Endothelial cell (in vitro differentiated cells): ENCODE results near the gene WWC1. TPM values are rescaled to one million over a fixed set of nuclear protein-coding genes. Genes with fewer than 3 reads are reported as not detected.

Source experiments
- DNase-seq: peaks from one replicate; pipeline ENCODE4 v3.0.0; 2021; ENCODE audit warnings: low spot score
- H3K27ac Mint-ChIP-seq: one replicate; pipeline ENCODE4 v1.8.0; 2021; ENCODE audit warnings: mixed read lengths, inconsistent platforms; ENCODE audit not compliant: unreplicated experiment
- H3K27me3 Mint-ChIP-seq: one replicate; pipeline ENCODE4 v1.8.0; 2021; ENCODE audit warnings: mild to moderate bottlenecking, moderate library complexity, mixed read lengths, inconsistent platforms; ENCODE audit not compliant: unreplicated experiment
- H3K36me3 Mint-ChIP-seq: one replicate; pipeline ENCODE4 v1.8.0; 2021; ENCODE audit warnings: mild to moderate bottlenecking, low read depth, mixed read lengths, inconsistent platforms; ENCODE audit not compliant: unreplicated experiment
- H3K4me1 Mint-ChIP-seq: one replicate; pipeline ENCODE4 v1.8.0; 2021; ENCODE audit warnings: mild to moderate bottlenecking, mixed read lengths, inconsistent platforms; ENCODE audit not compliant: unreplicated experiment
- H3K4me3 Mint-ChIP-seq: one replicate; pipeline ENCODE4 v1.8.0; 2021; ENCODE audit warnings: mild to moderate bottlenecking, mixed read lengths, inconsistent platforms; ENCODE audit not compliant: unreplicated experiment
- H3K9me3 Mint-ChIP-seq: one replicate; pipeline ENCODE4 v1.8.0; 2021; ENCODE audit warnings: mixed read lengths, inconsistent platforms; ENCODE audit not compliant: unreplicated experiment
- total RNA-seq: library from RNA; stranded (reverse); fragmentation: NEBNext Ultra II Directional; extraction: Animal tissue kit (Norgen Biotek cat#: 25700); gene quantifications from one replicate; pipeline ENCODE4 v1.2.1, GENCODE V29; 2021; ENCODE audit not compliant: unreplicated experiment
- TF ChIP-seq, protein P1 (sequence below): fragments of 200-600 bp; sonication (generic); IDR thresholded peaks from one replicate; pipeline ENCODE4 v1.5.0; 2021; ENCODE audit warnings: antibody characterized with exemption; ENCODE audit not compliant: unreplicated experiment

Gene WWC1
- total RNA-seq, 1 donor from 2014 or later = 1.1 TPM

DNA sequence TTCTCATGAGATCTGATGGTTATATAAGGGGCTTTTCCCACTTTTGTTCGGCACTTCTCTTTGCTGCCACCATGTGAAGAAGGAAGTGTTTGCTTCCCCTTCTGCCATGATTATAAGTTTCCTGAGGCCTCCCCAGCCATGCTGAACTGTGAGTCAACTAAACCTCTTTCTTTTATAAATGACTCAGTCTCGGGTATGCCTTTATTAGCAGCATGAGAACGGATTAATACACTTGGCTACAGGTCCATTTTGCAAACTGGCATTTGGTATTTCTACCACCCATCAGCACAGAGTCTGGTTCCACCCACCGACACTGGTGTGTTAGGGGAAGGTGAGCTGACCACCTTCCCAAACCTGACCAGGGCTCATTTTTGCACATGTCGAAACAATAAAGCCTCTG, 146.9 kb downstream of the WWC1 start:
- H3K36me3 Mint-ChIP-seq = no peaks in the 10 kb centered on the region
- peaks cover 16% of the 10 kb centered on the region for H3K4me1 Mint-ChIP-seq
- no peaks in the 10 kb centered on the region for H3K9me3 Mint-ChIP-seq
- H3K4me3 Mint-ChIP-seq = no peak overlapping the region
- no peak for DNase-seq
- H3K27ac Mint-ChIP-seq = no peak overlapping the region
- H3K27me3 Mint-ChIP-seq = peaks cover 3% of the 10 kb centered on the region
- TF ChIP-seq, protein P1, sequence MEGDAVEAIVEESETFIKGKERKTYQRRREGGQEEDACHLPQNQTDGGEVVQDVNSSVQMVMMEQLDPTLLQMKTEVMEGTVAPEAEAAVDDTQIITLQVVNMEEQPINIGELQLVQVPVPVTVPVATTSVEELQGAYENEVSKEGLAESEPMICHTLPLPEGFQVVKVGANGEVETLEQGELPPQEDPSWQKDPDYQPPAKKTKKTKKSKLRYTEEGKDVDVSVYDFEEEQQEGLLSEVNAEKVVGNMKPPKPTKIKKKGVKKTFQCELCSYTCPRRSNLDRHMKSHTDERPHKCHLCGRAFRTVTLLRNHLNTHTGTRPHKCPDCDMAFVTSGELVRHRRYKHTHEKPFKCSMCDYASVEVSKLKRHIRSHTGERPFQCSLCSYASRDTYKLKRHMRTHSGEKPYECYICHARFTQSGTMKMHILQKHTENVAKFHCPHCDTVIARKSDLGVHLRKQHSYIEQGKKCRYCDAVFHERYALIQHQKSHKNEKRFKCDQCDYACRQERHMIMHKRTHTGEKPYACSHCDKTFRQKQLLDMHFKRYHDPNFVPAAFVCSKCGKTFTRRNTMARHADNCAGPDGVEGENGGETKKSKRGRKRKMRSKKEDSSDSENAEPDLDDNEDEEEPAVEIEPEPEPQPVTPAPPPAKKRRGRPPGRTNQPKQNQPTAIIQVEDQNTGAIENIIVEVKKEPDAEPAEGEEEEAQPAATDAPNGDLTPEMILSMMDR = no peak

DNA sequence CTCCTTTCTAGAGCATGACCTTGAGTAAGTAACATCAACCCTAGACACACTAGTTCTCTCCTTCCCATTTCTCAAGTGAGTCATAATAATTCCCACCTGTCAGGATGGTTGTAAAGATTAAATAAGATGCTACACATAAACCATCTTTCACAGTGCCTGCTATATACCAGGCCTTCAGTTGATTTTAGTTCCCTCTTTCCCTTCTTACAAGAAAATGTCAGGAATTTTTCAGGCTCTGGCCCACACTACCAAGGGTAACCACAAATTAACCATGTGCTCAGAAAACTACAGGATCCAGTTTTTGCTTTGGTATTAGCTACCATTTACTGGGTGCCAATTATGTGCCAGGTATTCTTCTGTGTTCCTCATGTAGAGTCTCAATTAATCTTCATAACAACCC, 152.1 kb downstream of the WWC1 start:
- Mint-ChIP-seq H3K27ac (no peak overlapping the region), H3K27me3 (peaks cover 3% of the 10 kb centered on the region), H3K36me3 (no peaks in the 10 kb centered on the region), H3K4me1 (peaks cover 4% of the 10 kb centered on the region), H3K4me3 (no peak overlapping the region), H3K9me3 (no peaks in the 10 kb centered on the region)
- TF ChIP-seq, protein P1 = no peak
- DNase-seq = no peak

DNA sequence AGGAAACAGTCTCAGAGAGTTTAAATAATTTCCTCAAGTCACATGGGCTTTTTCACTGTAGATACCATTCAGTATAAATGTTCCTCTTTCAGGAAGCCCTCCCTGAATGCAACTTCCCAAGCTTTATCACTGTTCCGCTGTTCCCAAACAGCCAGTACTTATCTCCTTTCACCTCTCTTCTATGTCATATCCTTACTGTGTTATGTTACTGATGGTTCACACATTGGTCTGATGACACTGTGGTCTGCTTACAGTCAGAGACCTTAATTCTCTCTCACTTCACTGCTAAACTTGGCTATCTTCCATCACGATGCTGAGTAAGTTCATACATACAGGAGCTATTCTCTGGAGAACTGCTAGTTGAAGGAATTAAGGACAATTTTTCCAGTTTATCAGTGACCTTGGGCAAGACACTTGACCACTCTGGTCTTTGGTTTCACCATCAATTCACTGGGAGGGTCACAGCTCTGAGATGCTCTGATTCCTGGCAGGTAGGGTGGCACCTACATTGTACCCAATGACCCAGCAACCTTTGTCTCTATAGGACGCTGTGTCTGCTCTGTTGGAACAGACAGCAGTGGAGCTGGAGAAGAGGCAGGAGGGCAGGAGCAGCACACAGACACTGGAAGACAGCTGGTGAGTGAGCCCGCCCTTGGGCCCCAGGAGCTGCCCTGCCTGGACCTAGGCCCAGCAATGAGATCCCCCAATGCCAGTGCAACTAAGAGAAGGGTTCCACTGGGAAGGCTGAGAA, 152.7 kb downstream of the WWC1 start:
- Mint-ChIP-seq H3K4me1 (peaks cover 4% of the 10 kb centered on the region), H3K4me3 (no peak overlapping the region), H3K36me3 (no peaks in the 10 kb centered on the region), H3K27ac (no peak overlapping the region), H3K9me3 (no peaks in the 10 kb centered on the region), H3K27me3 (peaks cover 3% of the 10 kb centered on the region)
- TF ChIP-seq, protein P1 = no peak
- no peak for DNase-seq

DNA sequence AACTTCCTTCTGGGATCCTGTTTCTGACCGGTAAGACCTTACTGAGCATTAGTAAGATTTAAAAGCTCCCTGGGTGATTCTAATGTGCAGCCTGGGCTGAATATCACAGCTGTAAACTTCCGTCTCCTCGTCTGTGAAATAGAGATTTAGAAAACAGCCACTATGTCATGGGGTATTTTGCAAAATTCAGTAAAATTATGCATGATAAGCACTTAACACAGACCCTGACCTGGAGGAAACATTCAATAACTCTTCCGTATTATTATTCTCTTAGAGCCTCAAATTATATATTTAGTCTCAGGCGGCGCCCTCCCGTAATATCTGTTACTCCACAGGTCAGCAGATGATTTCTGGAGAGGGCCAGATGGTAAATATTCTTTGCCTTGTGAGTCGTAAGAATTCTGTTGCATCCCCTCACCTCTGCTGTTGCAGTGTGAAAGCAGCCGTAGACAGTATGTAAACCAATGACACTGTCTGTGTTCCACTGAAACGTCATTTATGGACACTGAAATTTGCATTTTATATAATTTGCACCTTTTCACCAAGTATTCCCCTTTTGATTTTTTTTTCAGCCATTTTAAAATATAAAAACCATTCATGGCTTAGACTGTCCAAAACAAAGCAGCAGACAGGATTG, 155.7 kb downstream of the WWC1 start:
- Mint-ChIP-seq H3K27ac (no peak overlapping the region), H3K9me3 (no peaks in the 10 kb centered on the region), H3K4me1 (no peaks in the 10 kb centered on the region), H3K27me3 (peaks cover 3% of the 10 kb centered on the region), H3K4me3 (no peak overlapping the region), H3K36me3 (no peaks in the 10 kb centered on the region)
- DNase-seq = no peak
- TF ChIP-seq, protein P1 = no peak

DNA sequence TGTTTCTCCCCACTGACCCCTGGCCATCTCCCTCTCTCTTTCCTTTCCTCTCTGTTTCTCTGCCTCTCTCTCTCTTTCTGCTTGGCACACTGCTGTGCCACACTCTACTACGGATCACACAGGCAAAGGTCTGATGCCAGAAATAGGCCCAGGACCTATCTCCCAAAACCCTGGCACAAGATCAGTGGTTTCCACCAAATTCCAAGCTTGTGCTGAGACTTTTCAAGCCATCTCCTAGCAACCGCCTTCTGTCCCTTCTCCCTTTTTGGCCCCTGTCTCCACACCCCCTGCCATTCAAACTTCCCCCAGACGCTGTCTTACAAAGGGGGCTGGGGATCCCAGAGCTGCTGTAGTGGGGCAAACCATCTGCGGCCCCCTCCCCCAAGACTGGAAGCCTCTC, 156.4 kb downstream of the WWC1 start:
- H3K4me3 Mint-ChIP-seq = no peak overlapping the region
- H3K4me1 Mint-ChIP-seq = no peaks in the 10 kb centered on the region
- no peak overlapping the region for H3K27ac Mint-ChIP-seq
- no peaks in the 10 kb centered on the region for H3K36me3 Mint-ChIP-seq
- DNase-seq = no peak
- no peaks in the 10 kb centered on the region for H3K9me3 Mint-ChIP-seq
- peaks cover 3% of the 10 kb centered on the region for H3K27me3 Mint-ChIP-seq
- TF ChIP-seq, protein P1 = no peak
